GOT3 (cell line): Measurements from ENCODE around the gene ADCY3.

Source experiments
- DNase-seq: peaks from one replicate; lab custom pipeline; 2025; ENCODE audit warnings: mixed read lengths; lab: John Stamatoyannopoulos, UW

The ADCY3 gene

GRCh38 chr2:24925815-24926214, 5.8 kb upstream of the ADCY3 start:
- no peak for DNase-seq

DNA sequence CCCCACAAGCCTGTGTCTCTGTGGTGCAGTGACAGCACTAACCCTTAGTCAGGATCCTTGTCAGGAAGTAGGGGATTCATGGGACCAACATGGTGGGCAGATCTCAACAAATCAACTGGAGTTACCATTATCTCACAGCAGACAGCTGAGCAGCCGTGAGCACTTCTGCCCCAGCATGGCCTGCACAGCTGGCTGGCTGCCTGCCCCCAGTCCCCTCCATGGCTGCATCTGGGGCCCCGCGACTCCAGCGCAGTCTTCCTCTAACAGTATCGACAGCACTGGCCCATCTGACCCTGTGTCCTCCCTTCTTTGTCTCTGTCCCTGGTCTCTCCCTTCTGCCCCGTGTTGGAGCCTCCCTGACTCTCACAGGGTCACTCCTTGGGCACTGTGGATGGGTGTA, 4.7 kb upstream of the ADCY3 start:
- DNase-seq: no peak

DNA sequence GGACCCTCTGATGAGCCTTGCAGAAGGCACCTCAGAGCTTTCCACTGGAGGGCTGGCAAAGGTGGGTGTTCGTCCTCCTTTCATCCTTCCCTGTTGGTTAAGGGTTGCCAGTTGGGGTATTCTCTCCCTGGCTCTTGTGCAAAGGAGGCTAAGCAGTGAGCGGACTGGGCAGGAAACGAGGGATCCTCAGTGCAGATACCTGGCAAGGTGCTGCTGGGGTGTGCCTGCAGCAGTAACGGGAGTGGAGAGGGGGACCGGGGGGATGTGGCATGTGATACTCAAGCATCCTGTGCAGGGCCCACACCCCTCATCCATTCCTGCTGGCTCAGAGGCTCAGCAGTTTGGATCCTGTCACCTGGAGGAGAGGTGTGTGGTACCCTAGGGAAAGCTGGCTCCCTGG, 4.2 kb upstream of the ADCY3 start:
- no peak for DNase-seq

GRCh38 chr2:24923106-24923505, 3.1 kb upstream of the ADCY3 start:
- no peak for DNase-seq

- no peak for DNase-seq
These were observed 2.5 kb upstream of the ADCY3 start for GRCh38 chr2:24922556-24922955.

DNA sequence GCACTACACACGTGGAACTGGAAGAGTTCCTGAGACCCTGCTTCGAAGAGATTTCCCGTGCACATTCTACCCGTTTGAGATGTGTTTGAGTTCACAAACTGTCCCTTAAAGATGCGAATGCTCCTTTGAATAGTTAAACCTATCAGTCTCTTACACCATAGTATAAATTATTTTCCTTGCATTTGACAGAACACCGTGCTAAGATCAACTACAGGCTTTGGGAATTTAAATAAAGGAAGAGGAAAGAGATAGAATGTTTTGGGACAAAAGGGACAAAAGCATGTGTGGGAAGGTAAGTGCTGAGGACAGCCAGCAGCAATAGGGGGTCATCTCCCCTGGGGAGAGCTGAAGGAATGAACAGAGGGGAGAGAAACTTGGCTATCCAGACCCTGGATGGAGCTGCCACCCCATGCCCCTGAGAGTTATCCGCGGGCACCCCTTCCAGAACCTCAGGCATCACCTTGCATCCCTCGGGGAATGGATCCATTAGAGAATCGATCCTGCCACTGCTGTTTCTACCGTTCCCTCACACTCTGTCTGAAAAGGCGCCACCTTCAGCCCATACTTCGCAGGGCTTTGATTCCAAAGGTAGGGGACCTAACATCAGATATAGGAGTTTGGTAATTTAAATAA, 888 bp upstream of the ADCY3 start:
- DNase-seq: no peak

DNA sequence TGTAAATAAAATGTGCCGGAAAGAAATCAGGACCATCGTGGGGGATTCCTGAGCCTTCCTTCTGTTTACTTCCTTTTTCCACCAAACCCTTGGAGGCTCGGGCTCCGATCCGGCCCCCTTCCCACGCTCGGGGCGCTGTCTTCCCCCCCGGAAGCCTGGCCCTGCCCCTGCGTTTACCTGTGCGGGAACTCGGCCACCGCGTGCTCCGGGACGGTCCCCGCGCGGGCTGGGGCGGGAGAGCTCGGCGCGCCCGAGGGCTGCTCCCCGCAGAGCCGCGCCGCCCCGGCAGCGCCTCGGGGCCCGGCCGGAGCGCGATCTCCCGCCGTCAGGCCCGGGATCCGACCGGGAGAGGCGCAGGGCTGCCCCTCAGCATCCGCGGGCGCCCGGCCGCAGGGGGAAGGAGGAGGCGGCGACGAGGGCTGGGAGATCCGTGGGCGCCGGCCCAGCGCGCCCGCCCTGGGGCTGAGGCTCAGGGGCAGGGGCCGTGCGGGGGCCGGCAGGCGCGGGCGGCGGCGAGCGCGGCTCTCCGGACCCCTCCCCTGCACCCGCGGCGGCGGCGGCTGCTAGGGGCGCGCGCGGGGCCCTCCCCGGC, 435 bp downstream of the ADCY3 start:
- DNase-seq: no peak

- no peak for DNase-seq
These were observed 966 bp downstream of the ADCY3 start for GRCh38 chr2:24919037-24919505.

DNA sequence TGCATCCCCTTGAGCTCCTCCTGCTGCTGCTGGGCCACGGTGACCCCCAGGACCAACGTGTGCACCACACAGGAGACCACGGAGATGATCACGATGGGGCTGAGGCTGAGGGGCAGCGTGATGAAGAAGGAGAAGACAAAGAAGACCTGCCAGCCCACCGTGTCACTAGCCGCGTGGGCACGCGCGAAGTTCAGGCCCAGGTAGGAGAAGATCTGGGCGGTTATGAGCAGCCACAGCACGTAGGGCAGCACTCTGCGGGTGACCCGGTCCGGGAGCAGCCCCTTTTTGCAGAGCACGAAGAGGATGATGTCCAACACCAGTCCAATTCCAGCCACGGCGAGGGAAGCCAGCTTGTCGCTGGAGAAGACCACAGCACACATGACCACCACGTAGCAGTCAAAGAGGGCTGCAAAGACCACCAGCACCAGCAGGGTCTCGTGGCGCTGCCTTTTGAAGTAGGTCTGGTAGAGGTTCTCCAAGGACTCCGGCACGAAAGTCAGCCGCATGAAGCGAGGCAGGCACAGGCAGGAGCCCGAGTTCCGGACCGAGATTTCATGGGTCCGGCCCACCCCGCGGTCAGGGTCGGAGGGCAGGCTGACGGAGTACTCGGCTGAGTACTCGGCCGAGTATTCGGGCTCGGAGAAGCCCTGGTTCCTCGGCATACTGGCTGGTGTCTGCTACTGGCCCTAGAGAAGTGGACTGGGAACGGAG, 1.6 kb downstream of the ADCY3 start:
- no peak for DNase-seq

DNA sequence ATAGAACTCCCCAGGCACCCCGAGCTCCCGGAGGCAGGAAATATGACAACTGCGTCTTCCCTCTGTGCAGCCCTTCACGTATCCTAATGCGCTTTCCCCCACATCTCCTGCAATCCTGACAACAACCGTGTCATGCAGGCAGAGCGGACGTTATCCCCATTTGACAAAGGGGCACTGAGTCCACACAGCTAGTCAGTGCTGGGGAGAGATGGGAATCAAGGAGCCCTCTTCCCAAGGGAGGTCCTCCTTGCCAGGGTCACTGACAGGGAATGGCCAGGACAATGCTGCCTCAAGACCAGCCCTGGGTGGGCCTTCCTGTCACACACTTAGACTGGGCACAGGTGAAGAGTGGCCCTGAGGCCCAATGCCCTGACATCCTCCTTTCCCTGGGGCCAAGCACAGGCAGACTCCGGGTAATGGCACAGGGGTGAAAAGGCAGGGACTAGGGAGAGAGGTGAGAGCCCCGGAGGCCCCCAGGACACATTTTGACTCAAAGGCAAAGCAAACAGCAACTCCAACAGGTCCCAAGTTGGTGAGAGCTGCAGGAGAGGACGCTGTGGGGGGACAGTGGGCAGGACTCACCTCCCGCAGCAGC, 2.2 kb downstream of the ADCY3 start:
- DNase-seq: no peak

DNA sequence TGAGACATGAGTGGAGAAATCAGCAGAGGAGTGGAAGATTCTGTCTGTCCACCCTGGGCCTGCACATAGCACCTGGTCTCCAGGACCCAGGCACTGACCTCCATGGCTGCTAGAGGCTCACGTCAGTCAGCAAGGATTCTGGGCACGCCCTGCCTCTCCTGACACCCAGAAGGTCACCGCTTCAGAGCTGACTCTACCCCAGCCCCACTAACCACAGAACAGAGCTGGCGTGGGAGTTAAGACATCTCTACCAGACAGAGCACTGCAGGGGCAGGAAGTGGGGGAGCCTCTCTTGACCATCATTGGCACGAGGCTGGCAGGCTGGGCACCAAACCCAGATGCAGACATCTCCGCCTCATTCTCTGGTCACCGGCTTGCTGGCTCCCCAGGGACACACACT, 3.0 kb downstream of the ADCY3 start:
- DNase-seq: no peak

DNA sequence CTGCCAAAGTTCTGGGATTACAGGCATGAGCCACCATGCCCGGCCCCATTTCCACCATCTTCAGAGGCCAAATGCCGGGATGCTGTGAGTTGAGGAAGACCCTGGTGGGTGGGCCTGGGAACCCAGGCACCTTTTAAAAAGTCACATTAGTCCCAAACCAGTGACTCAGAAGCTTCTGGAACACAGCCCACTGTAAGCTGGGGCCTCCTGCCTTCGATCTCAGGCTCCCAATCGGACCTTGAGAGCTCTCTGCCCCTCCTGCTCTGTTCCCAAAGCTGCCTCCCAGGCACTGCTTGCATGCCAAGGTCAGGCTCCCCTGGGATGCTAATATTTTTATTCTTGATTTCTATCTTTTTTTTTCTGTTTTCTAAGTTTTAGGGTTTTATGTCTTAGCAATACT, 4.2 kb downstream of the ADCY3 start:
- no peak for DNase-seq

GRCh38 chr2:24915175-24915574, 4.9 kb downstream of the ADCY3 start:
- DNase-seq: no peak

- no peak for DNase-seq
These were observed 5.3 kb downstream of the ADCY3 start for GRCh38 chr2:24914713-24915112.

DNA sequence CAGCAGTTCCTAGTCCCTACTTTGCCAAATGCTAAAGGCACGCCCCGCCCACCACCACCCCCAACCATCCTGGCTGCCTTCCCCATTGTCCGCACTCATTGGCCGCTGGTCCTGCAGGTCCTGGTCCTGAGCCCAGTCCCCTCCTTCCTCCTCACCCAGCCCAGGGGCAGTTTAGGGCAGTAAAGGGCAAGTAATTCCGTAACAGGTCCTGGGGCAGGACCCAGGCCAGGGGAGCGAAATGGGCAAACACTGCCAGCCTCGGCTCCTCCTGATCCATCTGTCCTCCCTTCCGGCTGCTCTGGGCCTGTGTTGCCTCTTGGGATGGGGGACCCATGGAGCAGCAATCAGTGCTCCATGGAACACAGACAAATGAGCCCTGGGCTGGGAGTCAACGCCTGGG, 6.1 kb downstream of the ADCY3 start:
- DNase-seq: no peak

DNA sequence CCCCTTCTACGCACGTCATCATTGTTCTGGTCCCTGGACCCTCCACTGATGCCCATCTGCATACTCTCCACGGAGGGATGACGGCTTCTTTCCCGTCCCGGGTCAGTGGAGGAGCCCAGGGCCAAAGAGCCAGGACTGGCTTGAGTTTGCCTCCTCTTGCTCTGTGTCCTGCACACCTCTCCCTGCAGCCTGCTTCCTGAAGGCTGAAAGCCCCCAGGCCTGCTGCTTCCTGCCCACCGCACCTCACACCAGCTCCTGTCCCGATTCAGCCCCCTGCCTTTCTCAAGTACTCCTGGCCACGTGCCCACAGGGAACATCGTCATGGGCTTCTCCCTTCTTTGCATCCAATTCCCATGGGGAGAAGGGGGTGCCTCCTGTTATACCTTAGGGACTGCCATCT, 7.1 kb downstream of the ADCY3 start:
- DNase-seq: no peak

GRCh38 chr2:24912523-24912922, 7.5 kb downstream of the ADCY3 start:
- DNase-seq: no peak

DNA sequence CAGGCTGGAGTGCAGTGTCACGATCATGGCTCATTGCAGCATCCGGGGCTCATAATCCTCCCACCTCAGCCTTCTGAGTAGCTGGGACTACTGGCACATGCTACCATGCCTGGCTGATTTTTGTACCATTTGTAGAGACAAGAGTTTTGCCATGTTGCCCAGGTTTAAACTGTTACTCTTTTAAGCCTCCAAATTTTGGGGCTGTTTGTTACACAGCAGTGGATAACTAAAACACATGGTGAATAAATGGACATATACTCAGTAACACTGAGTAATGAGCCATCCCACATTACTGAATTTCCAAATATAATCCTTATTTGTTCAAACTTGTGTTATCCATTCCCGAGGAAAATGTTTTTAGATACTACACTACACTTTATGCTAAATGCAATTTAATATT, 9.8 kb downstream of the ADCY3 start:
- no peak for DNase-seq

DNA sequence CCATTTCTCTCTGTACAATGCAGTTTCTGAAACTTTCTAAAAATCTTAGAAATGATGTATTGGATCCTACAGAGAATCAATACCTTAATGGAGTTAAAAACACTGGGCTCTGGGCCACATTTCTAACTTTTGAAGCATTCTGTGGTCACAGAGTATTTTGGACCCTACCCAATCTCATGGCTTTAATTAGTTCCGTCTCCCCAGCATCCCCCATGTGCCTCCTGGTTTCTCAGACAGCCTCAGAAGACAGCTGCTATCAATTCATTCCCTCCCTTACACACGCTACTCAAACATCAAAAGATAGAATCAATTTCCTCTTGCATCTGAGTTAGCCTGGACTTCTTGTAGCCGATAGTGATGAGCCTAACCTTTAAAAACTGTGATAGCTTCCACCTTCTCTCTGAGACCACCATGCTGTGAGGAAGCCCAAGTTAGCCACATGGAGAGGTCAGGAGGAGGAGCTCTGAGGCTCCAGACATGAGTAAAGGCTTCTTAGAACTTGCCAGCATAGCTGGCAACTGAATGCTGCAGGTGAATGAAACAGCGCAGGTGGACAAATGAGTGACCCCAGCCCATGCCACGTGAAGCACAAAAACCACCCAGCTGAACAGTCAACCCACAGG, 10.4 kb downstream of the ADCY3 start:
- no peak for DNase-seq

DNA sequence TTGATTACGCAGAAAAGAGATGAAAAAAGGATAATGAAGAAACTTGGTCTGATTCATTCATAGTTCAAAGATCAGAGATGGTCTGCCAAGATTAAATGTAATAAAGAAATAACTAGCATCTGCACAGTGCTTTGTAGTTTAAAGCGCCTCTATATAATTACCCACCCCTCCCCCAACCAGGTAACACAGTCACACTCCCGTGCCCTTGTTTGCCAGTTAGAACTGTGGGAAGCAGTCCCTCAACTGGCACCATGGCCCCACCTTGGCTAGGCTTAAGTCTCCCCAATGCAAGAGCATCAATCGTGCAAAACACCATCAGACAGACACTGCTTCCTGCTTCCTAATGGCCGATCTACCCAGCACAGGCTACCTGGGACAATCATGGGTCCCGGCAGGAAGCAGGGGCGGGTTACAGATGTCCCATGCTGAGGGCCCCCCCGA, 11.6 kb downstream of the ADCY3 start:
- no peak for DNase-seq

GRCh38 chr2:24907116-24907515, 12.9 kb downstream of the ADCY3 start:
- DNase-seq: no peak

DNA sequence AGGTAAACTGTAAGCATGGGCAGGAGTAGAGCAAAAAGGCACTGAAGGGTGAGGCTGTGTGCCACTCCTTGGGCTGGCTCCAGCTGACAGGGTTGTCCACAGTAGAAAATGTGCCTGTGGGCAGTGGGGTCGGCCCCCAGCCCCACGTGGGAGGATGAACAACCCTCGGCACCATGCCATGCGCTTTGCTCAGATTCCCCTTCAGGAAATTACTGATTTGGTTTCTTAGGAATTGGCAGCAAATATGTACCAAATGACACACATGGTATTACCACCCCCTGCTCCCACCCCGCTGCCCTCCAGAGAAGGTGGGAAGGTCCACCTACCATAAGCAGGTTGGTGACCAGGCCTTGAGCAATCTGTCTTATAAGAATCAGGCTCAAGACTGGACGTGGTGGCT, 13.6 kb downstream of the ADCY3 start:
- DNase-seq: no peak
